Uterus (tissue), 4 donors: ENCODE data around the gene PRR15. TPM values are rescaled to one million over a fixed set of nuclear protein-coding genes. Genes with fewer than 3 reads are reported as not detected.

Experiments
- DNase-seq, 2 donors: peaks; one replicate each; pipeline ENCODE4 v3.0.0-alpha.2; 2019 to 2020
- H3K27ac ChIP-seq, 2 donors: fragments of 200-600 bp; sonication (generic); 1 replicate in 1 of 2; 2 replicates in 1 of 2; pipeline ENCODE4 v1.5.1; 2016 to 2018
- H3K27me3 ChIP-seq, 2 donors: fragments of 200-600 bp; sonication (generic); one replicate each; pipeline ENCODE4 v1.5.1; 2018 to 2019; ENCODE audit warnings: control low read depth in 1 of 2
- H3K36me3 ChIP-seq, 2 donors: fragments of 200-600 bp; sonication (generic); one replicate each; pipeline ENCODE4 v1.5.1; 2019; ENCODE audit warnings: control low read depth in 1 of 2
- H3K4me1 ChIP-seq, 2 donors: fragments of 200-600 bp; sonication (generic); one replicate each; pipeline ENCODE4 v1.5.1; 2018 to 2019; ENCODE audit warnings: control low read depth in 1 of 2
- H3K4me3 ChIP-seq, 2 donors: fragments of 200-600 bp; sonication (generic); 1 replicate in 1 of 2; 2 replicates in 1 of 2; pipeline ENCODE4 v1.5.1; 2018 to 2019; ENCODE audit warnings: mild to moderate bottlenecking in 1 of 2
- H3K9me3 ChIP-seq, 2 donors: fragments of 200-600 bp; sonication (generic); one replicate each; pipeline ENCODE4 v1.5.1; 2019; ENCODE audit warnings: control low read depth in 1 of 2
- POLR2A ChIP-seq, 2 donors: fragments of 450-650 bp; IDR thresholded peaks; one replicate each; pipeline ENCODE4 v1.6.1; 2016; ENCODE audit warnings: antibody characterized with exemption in 2 of 2, mild to moderate bottlenecking in 1 of 2, moderate library complexity in 1 of 2
- intact Hi-C: fragments of 100-400 bp; cut with DNase I; formaldehyde crosslinking; loops from one replicate; pipeline ENCODE4 v1.15.1; 2023; ENCODE audit warnings: low total_unique reads
- total RNA-seq, 4 donors: library from RNA; depleted of rRNA in 3 of 4; stranded (reverse); fragments of >200 nt in 3 of 4; gene quantifications; one replicate each; pipeline versions ENCODE4 v1.1.0 to v1.2.4, GENCODE V29; 2014 to 2023
- TF ChIP-seq, protein P1 (sequence below), 4 experiments: fragments of 200-600 bp in 2 of 4; fragments of 450-650 bp in 2 of 4; sonication (generic) in 2 of 4; IDR thresholded peaks; one replicate each; pipeline ENCODE4 v1.5.1; 2016 to 2019; ENCODE audit warnings: antibody characterized with exemption in 4 of 4, mild to moderate bottlenecking in 2 of 4, moderate library complexity in 1 of 4
- donor health status: DM: yes; HTN: yes; CAD: no.

PRR15 gene
- total RNA-seq, 4 donors from 2014 or later: 1.8 to 2.3 TPM; not detected in 2

- no peak for DNase-seq
Measured at GRCh38 chr7:29609162-29610037, 45.8 kb downstream of the PRR15 start.

DNA sequence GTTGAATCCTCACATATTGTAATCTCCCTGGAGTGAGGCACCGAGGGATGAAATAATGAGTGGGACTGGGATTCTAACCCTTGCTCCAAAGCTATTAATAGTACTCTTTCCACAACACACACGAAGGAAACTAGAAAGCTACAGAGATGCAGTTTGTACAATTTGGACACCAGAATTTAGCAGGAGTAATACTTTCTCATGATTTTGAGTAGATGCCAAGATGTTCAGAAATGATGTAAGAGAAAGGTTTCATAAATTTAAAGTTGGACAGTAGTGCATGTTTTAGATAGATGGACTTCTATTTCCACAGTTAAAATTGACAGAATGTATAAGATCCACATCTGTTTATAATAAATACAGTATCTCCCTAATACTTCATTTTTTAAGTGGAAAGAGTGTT is 46.5 kb downstream of the PRR15 start:
- no peaks in the 10 kb centered on the region for H3K27me3 ChIP-seq
- no peaks in the 10 kb centered on the region for H3K9me3 ChIP-seq
- no peak overlapping the region for H3K27ac ChIP-seq
- TF ChIP-seq, protein P1, sequence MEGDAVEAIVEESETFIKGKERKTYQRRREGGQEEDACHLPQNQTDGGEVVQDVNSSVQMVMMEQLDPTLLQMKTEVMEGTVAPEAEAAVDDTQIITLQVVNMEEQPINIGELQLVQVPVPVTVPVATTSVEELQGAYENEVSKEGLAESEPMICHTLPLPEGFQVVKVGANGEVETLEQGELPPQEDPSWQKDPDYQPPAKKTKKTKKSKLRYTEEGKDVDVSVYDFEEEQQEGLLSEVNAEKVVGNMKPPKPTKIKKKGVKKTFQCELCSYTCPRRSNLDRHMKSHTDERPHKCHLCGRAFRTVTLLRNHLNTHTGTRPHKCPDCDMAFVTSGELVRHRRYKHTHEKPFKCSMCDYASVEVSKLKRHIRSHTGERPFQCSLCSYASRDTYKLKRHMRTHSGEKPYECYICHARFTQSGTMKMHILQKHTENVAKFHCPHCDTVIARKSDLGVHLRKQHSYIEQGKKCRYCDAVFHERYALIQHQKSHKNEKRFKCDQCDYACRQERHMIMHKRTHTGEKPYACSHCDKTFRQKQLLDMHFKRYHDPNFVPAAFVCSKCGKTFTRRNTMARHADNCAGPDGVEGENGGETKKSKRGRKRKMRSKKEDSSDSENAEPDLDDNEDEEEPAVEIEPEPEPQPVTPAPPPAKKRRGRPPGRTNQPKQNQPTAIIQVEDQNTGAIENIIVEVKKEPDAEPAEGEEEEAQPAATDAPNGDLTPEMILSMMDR (IDR thresholded peaks at IDR 0.05): no peak
- intact Hi-C loops: no loop called here
- no peaks in the 10 kb centered on the region for H3K4me1 ChIP-seq
- no peak overlapping the region for H3K4me3 ChIP-seq
- DNase-seq: no peak
- no peaks in the 10 kb centered on the region for H3K36me3 ChIP-seq

More at GRCh38 chr7:29609162-29610037, 45.8 kb downstream of the PRR15 start:
- Histone ChIP-seq H3K9me3 (no peaks in the 10 kb centered on the region), H3K4me3 (no peak overlapping the region), H3K4me1 (no peaks in the 10 kb centered on the region), H3K27me3 (no peaks in the 10 kb centered on the region), H3K27ac (no peak overlapping the region), H3K36me3 (no peaks in the 10 kb centered on the region)
- no peak for TF ChIP-seq POLR2A (IDR thresholded peaks at IDR 0.05)
- TF ChIP-seq, protein P1 (IDR thresholded peaks at IDR 0.05): peak in 2 of 4 experiments; percentile 25 to 39
- intact Hi-C loops: no loop called here

GRCh38 chr7:29611941-29612544 is 48.4 kb downstream of the PRR15 start:
- no peak for TF ChIP-seq POLR2A (IDR thresholded peaks at IDR 0.05)
- TF ChIP-seq, protein P1 (IDR thresholded peaks at IDR 0.05): no peak
- Histone ChIP-seq H3K9me3 (no peaks in the 10 kb centered on the region), H3K27ac (no peak overlapping the region), H3K4me3 (no peak overlapping the region), H3K36me3 (no peaks in the 10 kb centered on the region), H3K27me3 (no peaks in the 10 kb centered on the region), H3K4me1 (no peaks in the 10 kb centered on the region)
- intact Hi-C loops: no loop called here
- no peak for DNase-seq

- TF ChIP-seq POLR2A (IDR thresholded peaks at IDR 0.05): no peak
- TF ChIP-seq, protein P1 (IDR thresholded peaks at IDR 0.05): no peak
- DNase-seq: no peak
- H3K27me3 ChIP-seq: no peaks in the 10 kb centered on the region
- no peaks in the 10 kb centered on the region for H3K9me3 ChIP-seq
- H3K4me1 ChIP-seq: no peaks in the 10 kb centered on the region
- no peak overlapping the region for H3K4me3 ChIP-seq
- H3K36me3 ChIP-seq: no peaks in the 10 kb centered on the region
- no peak overlapping the region for H3K27ac ChIP-seq
- intact Hi-C loops: no loop called here
Measured at GRCh38 chr7:29612596-29612995, 49.0 kb downstream of the PRR15 start.

DNA sequence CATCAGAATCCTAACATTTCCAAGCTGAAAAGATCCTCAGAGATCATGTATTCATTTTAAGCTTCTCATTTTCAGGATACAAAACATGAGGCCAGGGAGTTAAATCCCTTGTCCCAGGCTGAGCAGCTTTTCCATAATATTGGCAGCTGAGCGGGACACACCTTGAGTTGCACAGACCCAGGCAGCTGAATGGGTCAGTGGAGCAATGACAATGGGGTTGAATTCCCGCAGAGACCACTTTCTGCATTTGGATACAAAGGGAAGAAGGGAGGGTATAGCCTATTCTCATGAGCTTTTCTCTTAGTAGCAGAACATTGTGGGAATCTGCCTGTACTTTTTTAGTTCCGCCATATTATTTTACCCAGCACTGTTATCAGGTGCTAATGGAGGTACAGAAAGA is 49.5 kb downstream of the PRR15 start:
- no peaks in the 10 kb centered on the region for H3K27me3 ChIP-seq
- no peak overlapping the region for H3K4me3 ChIP-seq
- no peak for DNase-seq
- H3K36me3 ChIP-seq: no peaks in the 10 kb centered on the region
- no peaks in the 10 kb centered on the region for H3K9me3 ChIP-seq
- no peak overlapping the region for H3K27ac ChIP-seq
- H3K4me1 ChIP-seq: no peaks in the 10 kb centered on the region
- TF ChIP-seq, protein P1 (IDR thresholded peaks at IDR 0.05): no peak
- TF ChIP-seq POLR2A (IDR thresholded peaks at IDR 0.05): no peak
- intact Hi-C loops: no loop called here
